B cell (primary cell): Measurements from ENCODE around the gene CDC5L. TPM values are rescaled to one million over a fixed set of nuclear protein-coding genes. Genes with fewer than 3 reads are reported as not detected.

ENCODE experiments used
- ATAC-seq: fragments of 200-7000 bp; cut with Tn5 transposase; one replicate; pipeline ENCODE4 v1.10.0; 2021; ENCODE audit warnings: low read depth, mild to moderate bottlenecking, moderate number of reproducible peaks, moderate library complexity
- CTCF ChIA-PET: fragments of 350-600 bp; sonication (Branson Sonifier 250); formaldehyde crosslinking; loops from one replicate; lab custom pipeline; 2021; ENCODE audit warnings: antibody characterized with exemption, inconsistent platforms; lab: Charles Lee
- POLR2A ChIA-PET: fragments of 350-600 bp; sonication (Branson Sonifier 250); formaldehyde crosslinking; loops from one replicate; lab custom pipeline; 2021; ENCODE audit warnings: antibody characterized with exemption; lab: Charles Lee
- DNase-seq: peaks from one replicate; pipeline ENCODE4 v3.0.0; 2013
- H2AFZ ChIP-seq: 2 replicates; pipeline ENCODE4 v1.6.1; 2012; ENCODE audit warnings: mild to moderate bottlenecking, low read depth, low read length; ENCODE audit not compliant: insufficient read depth, poor library complexity, severe bottlenecking
- H3K27ac ChIP-seq, 2 donors: 1 replicate in 1 of 2; 2 replicates in 1 of 2; pipeline ENCODE4 v1.5.1; 2012 to 2013; ENCODE audit warnings: low read length in 2 of 2, mild to moderate bottlenecking in 2 of 2, moderate library complexity in 1 of 2
- H3K27me3 ChIP-seq, 4 experiments: fragments of 200-600 bp in 1 of 4; sonication (generic) in 1 of 4; replicated peaks in 1 of 4; 1 replicate in 2 of 4; 2 replicates in 2 of 4; pipeline versions ENCODE4 v1.6.1 to v1.7.0; 2013 to 2016; ENCODE audit warnings: low read length in 3 of 4, mild to moderate bottlenecking in 2 of 4, mixed read lengths in 1 of 4, moderate library complexity in 1 of 4; ENCODE audit not compliant: insufficient read depth in 4 of 4, control insufficient read depth in 3 of 4; ENCODE audit errors: control extremely low read depth in 1 of 4
- H3K36me3 ChIP-seq, 2 experiments: replicated peaks in 1 of 2; 1 replicate in 1 of 2; 2 replicates in 1 of 2; pipeline versions ENCODE4 v1.6.1 to v1.7.1; 2013; ENCODE audit warnings: low read length in 1 of 2; ENCODE audit not compliant: insufficient read depth in 2 of 2, control insufficient read depth in 1 of 2; ENCODE audit errors: control extremely low read depth in 1 of 2, extremely low read depth in 1 of 2
- H3K4me1 ChIP-seq, 2 donors: fragments of 200-600 bp in 1 of 2; sonication (generic) in 1 of 2; 1 replicate in 1 of 2; 2 replicates in 1 of 2; pipeline versions ENCODE4 v1.5.1 to v1.6.1; 2013 to 2017; ENCODE audit warnings: low read length in 2 of 2; ENCODE audit not compliant: control insufficient read depth in 2 of 2, insufficient read depth in 2 of 2
- H3K4me2 ChIP-seq: replicated peaks from 2 replicates; pipeline ENCODE3; 2012; ENCODE audit warnings: mild to moderate bottlenecking, low read depth, low read length; ENCODE audit not compliant: poor library complexity, severe bottlenecking
- H3K4me3 ChIP-seq, 5 experiments: fragments of 200-600 bp in 1 of 5; sonication (generic) in 1 of 5; 1 replicate in 3 of 5; 2 replicates in 2 of 5; pipeline versions ENCODE4 v1.5.1 to v1.7.0; 2011 to 2016; ENCODE audit warnings: low read length in 4 of 5, mild to moderate bottlenecking in 4 of 5, low read depth in 2 of 5, control low read depth in 1 of 5, moderate library complexity in 1 of 5; ENCODE audit not compliant: insufficient read depth in 1 of 5; ENCODE audit errors: control extremely low read depth in 1 of 5, extremely low read depth in 1 of 5
- H3K79me2 ChIP-seq: fragments of 200-600 bp; sonication (generic); one replicate; pipeline ENCODE4 v1.6.0; 2016; ENCODE audit warnings: low read length; ENCODE audit not compliant: control insufficient read depth, insufficient read depth
- H3K9ac ChIP-seq: fragments of 200-600 bp; sonication (generic); 2 replicates; pipeline ENCODE4 v1.6.1; 2017; ENCODE audit warnings: mild to moderate bottlenecking, low read length, moderate library complexity
- H3K9me3 ChIP-seq, 3 donors: one replicate each; pipeline versions ENCODE4 v1.6.1 to v1.7.1; 2013; ENCODE audit warnings: low read length in 2 of 3; ENCODE audit not compliant: control insufficient read depth in 2 of 3, insufficient read depth in 1 of 3; ENCODE audit errors: control extremely low read depth in 1 of 3
- H4K20me1 ChIP-seq: 2 replicates; pipeline ENCODE4 v1.6.0; 2012; ENCODE audit warnings: mild to moderate bottlenecking, low read length; ENCODE audit not compliant: insufficient read depth, control insufficient read depth, poor library complexity, severe bottlenecking
- H3K27ac Mint-ChIP-seq: one replicate; pipeline ENCODE4 v1.8.0; 2021; ENCODE audit warnings: mixed read lengths
- H3K27me3 Mint-ChIP-seq: one replicate; pipeline ENCODE4 v1.8.0; 2021; ENCODE audit warnings: mixed read lengths
- H3K4me1 Mint-ChIP-seq: one replicate; pipeline ENCODE4 v1.8.0; 2021; ENCODE audit warnings: mixed read lengths
- H3K4me3 Mint-ChIP-seq: one replicate; pipeline ENCODE4 v1.8.0; 2021; ENCODE audit warnings: mixed read lengths
- H3K9me3 Mint-ChIP-seq: one replicate; pipeline ENCODE4 v1.8.0; 2022; ENCODE audit warnings: mixed read lengths; ENCODE audit not compliant: insufficient read depth
- EZH2 ChIP-seq: IDR thresholded peaks from 2 replicates; pipeline ENCODE4 v1.6.1; 2012; ENCODE audit warnings: borderline replicate concordance, low read depth, mild to moderate bottlenecking, moderate library complexity, low read length; ENCODE audit not compliant: insufficient read depth, poor library complexity, severe bottlenecking
- WGBS: methylation state at CpG from one replicate; pipeline ENCODE4 v1.1.5; 2013; ENCODE audit warnings: missing lambda C conversion rate; ENCODE audit not compliant: insufficient coverage; 5-methylcytosine and 5-hydroxymethylcytosine counted together
- intact Hi-C: fragments of 100-400 bp; cut with micrococcal nuclease; formaldehyde crosslinking; loops from one replicate; pipeline ENCODE4 v1.10.0; 2022
- polyA plus RNA-seq: library from polyadenylated mRNA; depleted of rRNA; stranded (reverse); fragments of >200 nt; gene quantifications from 2 replicates; pipeline ENCODE4 v1.2.3, GENCODE V29; 2012
- total RNA-seq, 2 donors: library from RNA; stranded (reverse); fragments of 120-200 nt in 1 of 2; gene quantifications; 1 replicate in 1 of 2; 2 replicates in 1 of 2; pipeline versions ENCODE4 v1.2.3 to v1.2.4, GENCODE V29; 2013 to 2022
- TF ChIP-seq, protein P1 (sequence below): fragments of 200-600 bp; IDR thresholded peaks from one replicate; pipeline ENCODE4 v1.8.0; 2022; ENCODE audit warnings: antibody characterized with exemption, mild to moderate bottlenecking

CDC5L gene
- total and polyA plus RNA-seq, 2 donors (not counting 1 experiment from before 2014, with no cell fraction given): 4.1 to 22.2 TPM

DNA sequence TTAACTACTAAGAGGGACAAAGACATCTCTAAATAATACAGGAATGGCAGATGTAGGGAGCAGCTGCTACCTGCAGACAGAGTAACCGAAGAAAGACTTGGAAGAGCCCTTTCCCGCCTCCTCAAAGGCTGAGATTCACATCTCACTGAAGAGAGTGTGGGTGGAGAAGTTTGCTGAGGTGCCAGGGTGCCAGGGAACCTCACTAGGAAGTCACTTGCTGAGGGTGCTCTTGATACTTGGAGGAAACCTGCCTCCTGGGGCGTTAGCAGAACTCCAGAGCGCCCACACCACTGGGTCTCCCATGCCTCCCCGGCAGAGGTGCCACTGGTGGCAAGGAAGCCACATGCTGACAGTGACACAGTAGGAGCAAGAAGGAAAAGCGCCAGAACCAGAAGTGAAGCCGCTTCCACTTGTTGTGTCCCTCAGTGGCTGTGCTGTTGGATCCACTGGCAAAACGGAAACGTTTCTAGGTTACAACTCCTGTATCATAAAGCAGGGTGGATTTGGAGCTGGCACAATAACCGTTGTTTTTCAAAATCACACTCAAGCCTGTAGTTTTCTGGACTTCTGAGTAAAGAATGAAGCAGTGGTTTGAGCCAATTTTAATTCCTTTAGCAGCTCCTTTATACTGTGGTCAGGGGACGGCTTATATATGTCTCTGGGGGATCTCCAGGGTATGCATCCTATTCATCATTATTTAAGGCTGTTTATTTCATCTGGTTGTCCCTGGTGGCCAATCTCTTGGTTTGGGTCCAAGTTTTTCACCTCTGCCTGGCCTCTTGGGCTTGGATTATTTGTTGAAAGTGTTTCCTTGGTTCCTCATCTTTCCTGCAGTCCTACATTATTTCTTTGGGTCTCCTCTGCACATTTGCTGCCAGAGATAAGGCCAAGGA lies 64.5 kb downstream of the CDC5L start:
- DNase-seq (no peak), ATAC-seq (no peak)
- CTCF ChIA-PET: no interaction called here
- no peaks in the 10 kb centered on the region for H4K20me1 ChIP-seq
- intact Hi-C loops: no loop called here
- no peak overlapping the region for H3K27ac Mint-ChIP-seq
- no peak overlapping the region for H3K4me2 ChIP-seq
- WGBS: 98% methylated on average over 8 of the region's 11 CpGs
- H3K4me1 Mint-ChIP-seq: no peaks in the 10 kb centered on the region
- H3K27ac ChIP-seq: no peak overlapping the region
- H3K9ac ChIP-seq: no peak overlapping the region
- peaks cover 22 to 23% of the 10 kb centered on the region in 2 experiments for H3K36me3 ChIP-seq
- H3K4me3 ChIP-seq: no peak overlapping the region
- no peak overlapping the region for H3K4me3 Mint-ChIP-seq
- H2AFZ ChIP-seq: no peak overlapping the region
- no peaks in the 10 kb centered on the region for H3K9me3 Mint-ChIP-seq
- H3K27me3 ChIP-seq: no peaks in the 10 kb centered on the region
- no peaks in the 10 kb centered on the region for H3K4me1 ChIP-seq
- H3K9me3 ChIP-seq: no peaks in the 10 kb centered on the region
- POLR2A ChIA-PET: no interaction called here
- TF ChIP-seq, protein P1, sequence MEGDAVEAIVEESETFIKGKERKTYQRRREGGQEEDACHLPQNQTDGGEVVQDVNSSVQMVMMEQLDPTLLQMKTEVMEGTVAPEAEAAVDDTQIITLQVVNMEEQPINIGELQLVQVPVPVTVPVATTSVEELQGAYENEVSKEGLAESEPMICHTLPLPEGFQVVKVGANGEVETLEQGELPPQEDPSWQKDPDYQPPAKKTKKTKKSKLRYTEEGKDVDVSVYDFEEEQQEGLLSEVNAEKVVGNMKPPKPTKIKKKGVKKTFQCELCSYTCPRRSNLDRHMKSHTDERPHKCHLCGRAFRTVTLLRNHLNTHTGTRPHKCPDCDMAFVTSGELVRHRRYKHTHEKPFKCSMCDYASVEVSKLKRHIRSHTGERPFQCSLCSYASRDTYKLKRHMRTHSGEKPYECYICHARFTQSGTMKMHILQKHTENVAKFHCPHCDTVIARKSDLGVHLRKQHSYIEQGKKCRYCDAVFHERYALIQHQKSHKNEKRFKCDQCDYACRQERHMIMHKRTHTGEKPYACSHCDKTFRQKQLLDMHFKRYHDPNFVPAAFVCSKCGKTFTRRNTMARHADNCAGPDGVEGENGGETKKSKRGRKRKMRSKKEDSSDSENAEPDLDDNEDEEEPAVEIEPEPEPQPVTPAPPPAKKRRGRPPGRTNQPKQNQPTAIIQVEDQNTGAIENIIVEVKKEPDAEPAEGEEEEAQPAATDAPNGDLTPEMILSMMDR: no peak
- TF ChIP-seq EZH2: no peak
- H3K27me3 Mint-ChIP-seq: peaks cover 3% of the 10 kb centered on the region
- H3K79me2 ChIP-seq: no peaks in the 10 kb centered on the region

DNA sequence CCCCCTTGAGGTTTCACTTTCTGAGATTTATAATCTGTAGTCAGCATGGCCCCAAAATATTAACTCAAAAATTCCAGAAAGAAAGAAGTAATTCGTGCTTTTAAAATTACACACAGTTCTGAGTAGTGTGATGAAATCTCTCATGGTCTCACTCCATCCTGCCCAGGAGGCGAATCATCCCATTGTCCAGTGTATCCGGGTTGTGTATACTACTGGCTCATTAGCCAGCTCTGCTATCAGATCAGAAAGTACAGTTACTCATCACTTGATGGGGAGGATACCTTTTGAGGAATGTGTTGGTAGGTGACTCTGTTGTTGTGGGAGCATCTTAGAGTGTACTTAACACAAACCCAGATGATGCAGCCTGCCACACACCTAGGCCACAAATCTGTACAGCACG lies 65.2 kb downstream of the CDC5L start:
- H3K9me3 ChIP-seq: no peaks in the 10 kb centered on the region
- no peaks in the 10 kb centered on the region for H4K20me1 ChIP-seq
- H3K4me1 ChIP-seq: no peaks in the 10 kb centered on the region
- no CpG with 5 or more reads among the region's 4 CpGs for WGBS
- ATAC-seq (no peak), DNase-seq (no peak)
- CTCF ChIA-PET: interaction anchor here (0.9 to 1.0 kb wide), 2 partner anchors 16 to 21 kb away, joined by 3 to 4 read pairs; no protein-coding TSS in a partner anchor
- Mint-ChIP-seq H3K9me3 (no peaks in the 10 kb centered on the region), H3K27ac (no peak overlapping the region), H3K27me3 (peaks cover 6% of the 10 kb centered on the region), H3K4me1 (no peaks in the 10 kb centered on the region), H3K4me3 (no peak overlapping the region)
- TF ChIP-seq, protein P1: no peak
- TF ChIP-seq EZH2: no peak
- H3K4me3 ChIP-seq: no peak overlapping the region
- intact Hi-C loops: no loop called here
- peaks cover 18 to 22% of the 10 kb centered on the region in 2 experiments for H3K36me3 ChIP-seq
- H3K4me2 ChIP-seq: no peak overlapping the region
- no peaks in the 10 kb centered on the region for H3K79me2 ChIP-seq
- H3K27ac ChIP-seq: no peak overlapping the region
- peaks cover 0 to 4% (median 2%) of the 10 kb centered on the region in 4 experiments for H3K27me3 ChIP-seq
- H2AFZ ChIP-seq: no peak overlapping the region
- no peak overlapping the region for H3K9ac ChIP-seq
- POLR2A ChIA-PET: no interaction called here
